Right lobe of liver (tissue), 4 donors: Measurements from ENCODE around the gene CIROP.

Source experiments
- POLR2A ChIP-seq: fragments of 450-650 bp; IDR thresholded peaks from one replicate; pipeline ENCODE4 v1.6.1; 2017; ENCODE audit warnings: antibody characterized with exemption, mild to moderate bottlenecking
- TF ChIP-seq, protein P1 (sequence below), 4 donors: fragments of 200-600 bp in 3 of 4; fragments of 450-650 bp in 1 of 4; IDR thresholded peaks; one replicate each; pipeline versions ENCODE4 v1.5.1 to v1.8.0; 2016 to 2022; ENCODE audit warnings: antibody characterized with exemption in 4 of 4, mild to moderate bottlenecking in 2 of 4
- donor health status: DM: no; HTN: no; CAD: no.
- donor health status: DM: no; HTN: no; CAD: no.
- donor health status: DM: no; HTN: yes; CAD: no.

DNA sequence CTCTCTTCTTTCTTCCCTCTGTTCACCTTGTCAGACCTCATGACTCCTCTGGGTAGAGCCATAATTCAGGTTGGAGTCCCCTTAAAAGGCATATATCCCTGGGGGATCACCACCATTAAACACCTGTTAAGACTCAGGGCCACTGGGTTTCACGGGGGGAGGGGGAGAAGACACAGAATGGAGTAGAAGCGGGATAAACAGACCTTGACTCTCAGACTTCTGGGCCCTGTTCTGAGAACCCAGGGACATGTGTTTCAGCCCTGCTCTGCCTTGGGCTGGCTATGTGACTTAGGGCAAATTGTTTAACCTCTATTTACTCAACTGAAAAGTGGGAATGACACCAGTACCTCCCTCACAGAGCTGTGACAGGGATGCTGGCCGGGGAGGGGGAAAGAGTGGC is 52.1 kb downstream of the CIROP start:
- TF ChIP-seq, protein P1, sequence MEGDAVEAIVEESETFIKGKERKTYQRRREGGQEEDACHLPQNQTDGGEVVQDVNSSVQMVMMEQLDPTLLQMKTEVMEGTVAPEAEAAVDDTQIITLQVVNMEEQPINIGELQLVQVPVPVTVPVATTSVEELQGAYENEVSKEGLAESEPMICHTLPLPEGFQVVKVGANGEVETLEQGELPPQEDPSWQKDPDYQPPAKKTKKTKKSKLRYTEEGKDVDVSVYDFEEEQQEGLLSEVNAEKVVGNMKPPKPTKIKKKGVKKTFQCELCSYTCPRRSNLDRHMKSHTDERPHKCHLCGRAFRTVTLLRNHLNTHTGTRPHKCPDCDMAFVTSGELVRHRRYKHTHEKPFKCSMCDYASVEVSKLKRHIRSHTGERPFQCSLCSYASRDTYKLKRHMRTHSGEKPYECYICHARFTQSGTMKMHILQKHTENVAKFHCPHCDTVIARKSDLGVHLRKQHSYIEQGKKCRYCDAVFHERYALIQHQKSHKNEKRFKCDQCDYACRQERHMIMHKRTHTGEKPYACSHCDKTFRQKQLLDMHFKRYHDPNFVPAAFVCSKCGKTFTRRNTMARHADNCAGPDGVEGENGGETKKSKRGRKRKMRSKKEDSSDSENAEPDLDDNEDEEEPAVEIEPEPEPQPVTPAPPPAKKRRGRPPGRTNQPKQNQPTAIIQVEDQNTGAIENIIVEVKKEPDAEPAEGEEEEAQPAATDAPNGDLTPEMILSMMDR (IDR thresholded peaks at IDR 0.05) = no peak
- no peak for TF ChIP-seq POLR2A
